ENCODE results near the gene TFCP2L1. TPM values are rescaled to one million over a fixed set of nuclear protein-coding genes. Genes with fewer than 3 reads are reported as not detected.

TFCP2L1 gene
- total RNA-seq, 1 donor from 2014 or later: 5.8 TPM

- no peak for DNase-seq
Measured at GRCh38 chr2:121266543-121267106, 18.4 kb downstream of the TFCP2L1 start.

- no peak for DNase-seq
Measured at GRCh38 chr2:121263996-121264715, 20.8 kb downstream of the TFCP2L1 start.

GRCh38 chr2:121260370-121261154 is 24.4 kb downstream of the TFCP2L1 start:
- DNase-seq: no peak

GRCh38 chr2:121258051-121258450 is 27.0 kb downstream of the TFCP2L1 start:
- no peak for DNase-seq

GRCh38 chr2:121257480-121257840 is 27.5 kb downstream of the TFCP2L1 start:
- no peak for DNase-seq

- no peak for DNase-seq
Measured at GRCh38 chr2:121256720-121257479, 28.1 kb downstream of the TFCP2L1 start.

- no peak for DNase-seq
Measured at GRCh38 chr2:121255358-121255757, 29.6 kb downstream of the TFCP2L1 start.

- DNase-seq: no peak
Measured at GRCh38 chr2:121254748-121255147, 30.3 kb downstream of the TFCP2L1 start.

- no peak for DNase-seq
Measured at GRCh38 chr2:121253674-121254240, 31.2 kb downstream of the TFCP2L1 start.

- DNase-seq: no peak
Measured at GRCh38 chr2:121253021-121253673, 31.9 kb downstream of the TFCP2L1 start.

- DNase-seq: no peak
Measured at GRCh38 chr2:121251497-121251896, 33.5 kb downstream of the TFCP2L1 start.

GRCh38 chr2:121248766-121249343 is 36.1 kb downstream of the TFCP2L1 start:
- no peak for DNase-seq

GRCh38 chr2:121247971-121248370 is 37.0 kb downstream of the TFCP2L1 start:
- DNase-seq: no peak

- DNase-seq: no peak
Measured at GRCh38 chr2:121247534-121247933, 37.5 kb downstream of the TFCP2L1 start.

- no peak for DNase-seq
Measured at GRCh38 chr2:121246704-121247255, 38.2 kb downstream of the TFCP2L1 start.

- DNase-seq: no peak
Measured at GRCh38 chr2:121245913-121246312, 39.1 kb downstream of the TFCP2L1 start.

- DNase-seq: no peak
Measured at GRCh38 chr2:121245120-121245820, 39.7 kb downstream of the TFCP2L1 start.

GRCh38 chr2:121244616-121245015 is 40.4 kb downstream of the TFCP2L1 start:
- DNase-seq: no peak

- DNase-seq: no peak
Measured at GRCh38 chr2:121243821-121244460, 41.1 kb downstream of the TFCP2L1 start.

- no peak for DNase-seq
Measured at GRCh38 chr2:121242976-121243375, 42.0 kb downstream of the TFCP2L1 start.

Data from tongue (tissue), 2 donors.